ENCODE results near the gene KRT81.

GRCh38 chr12:52323001-52323400 lies 31.7 kb upstream of the KRT81 start:
- no peak for TF ChIP-seq CTCF (conservative IDR thresholded peaks at IDR 0.05; ENCODE audit: low read length)
- no peak for TF ChIP-seq EZH2phosphoT487 (IDR thresholded peaks at IDR 0.05; ENCODE audit: borderline replicate concordance)
